Fibroblast of skin of left quadriceps (primary cell): Measurements from ENCODE around the gene TBKBP1.
"Not testable (repeated sequence)": the region's sequence is repeated elsewhere in the genome, so short reads cannot be mapped to it uniquely, and the experiment has no call there.

Experiments used
- DNase-seq, 2 experiments: peaks; one replicate each; pipeline ENCODE4 v3.0.0-alpha.2; 2013; ENCODE audit warnings: low read depth in 2 of 2

Gene TBKBP1

GRCh38 chr17:47731396-47731795, 37.4 kb downstream of the TBKBP1 start:
- DNase-seq: no peak

- no peak for DNase-seq
Measured at GRCh38 chr17:47732399-47733046, 38.6 kb downstream of the TBKBP1 start.

- no peak for DNase-seq
Measured at GRCh38 chr17:47733047-47733673, 39.2 kb downstream of the TBKBP1 start, which contains the start of gene TBX21. Gene TBX21, plus strand, starts transcription at chr17:47733236. Its CDS starts 219 bp downstream, at chr17:47733455.

- no peak for DNase-seq
Measured at GRCh38 chr17:47733674-47734410, 39.9 kb downstream of the TBKBP1 start.

- DNase-seq: no peak
Measured at GRCh38 chr17:47735139-47735464, 41.1 kb downstream of the TBKBP1 start.

- DNase-seq: no peak
Measured at GRCh38 chr17:47735536-47736011, 41.6 kb downstream of the TBKBP1 start.

GRCh38 chr17:47736501-47737495, 42.8 kb downstream of the TBKBP1 start:
- no peak for DNase-seq

- no peak for DNase-seq
Measured at GRCh38 chr17:47738178-47738577, 44.2 kb downstream of the TBKBP1 start.

- no peak for DNase-seq
Measured at GRCh38 chr17:47739150-47739549, 45.2 kb downstream of the TBKBP1 start.

- DNase-seq: not testable (repeated sequence)
Measured at GRCh38 chr17:47739945-47740344, 46.0 kb downstream of the TBKBP1 start.

- no peak for DNase-seq
Measured at GRCh38 chr17:47741109-47741792, 47.3 kb downstream of the TBKBP1 start.

GRCh38 chr17:47741793-47742145, 47.8 kb downstream of the TBKBP1 start:
- DNase-seq: no peak

GRCh38 chr17:47742319-47743181, 48.6 kb downstream of the TBKBP1 start:
- no peak for DNase-seq

GRCh38 chr17:47744168-47745036, 50.4 kb downstream of the TBKBP1 start:
- no peak for DNase-seq

GRCh38 chr17:47745037-47745380, 51.0 kb downstream of the TBKBP1 start:
- no peak for DNase-seq

- DNase-seq: no peak
Measured at GRCh38 chr17:47751471-47751870, 57.5 kb downstream of the TBKBP1 start.

GRCh38 chr17:47757386-47757785, 63.4 kb downstream of the TBKBP1 start:
- no peak for DNase-seq

GRCh38 chr17:47760409-47761140, 66.6 kb downstream of the TBKBP1 start:
- no peak for DNase-seq
